SIG-M5 (cell line): ENCODE results near the gene GRIK5.

Source experiments
- DNase-seq: peaks from one replicate; lab custom pipeline; 2025; lab: John Stamatoyannopoulos, UW

GRIK5 gene

DNA sequence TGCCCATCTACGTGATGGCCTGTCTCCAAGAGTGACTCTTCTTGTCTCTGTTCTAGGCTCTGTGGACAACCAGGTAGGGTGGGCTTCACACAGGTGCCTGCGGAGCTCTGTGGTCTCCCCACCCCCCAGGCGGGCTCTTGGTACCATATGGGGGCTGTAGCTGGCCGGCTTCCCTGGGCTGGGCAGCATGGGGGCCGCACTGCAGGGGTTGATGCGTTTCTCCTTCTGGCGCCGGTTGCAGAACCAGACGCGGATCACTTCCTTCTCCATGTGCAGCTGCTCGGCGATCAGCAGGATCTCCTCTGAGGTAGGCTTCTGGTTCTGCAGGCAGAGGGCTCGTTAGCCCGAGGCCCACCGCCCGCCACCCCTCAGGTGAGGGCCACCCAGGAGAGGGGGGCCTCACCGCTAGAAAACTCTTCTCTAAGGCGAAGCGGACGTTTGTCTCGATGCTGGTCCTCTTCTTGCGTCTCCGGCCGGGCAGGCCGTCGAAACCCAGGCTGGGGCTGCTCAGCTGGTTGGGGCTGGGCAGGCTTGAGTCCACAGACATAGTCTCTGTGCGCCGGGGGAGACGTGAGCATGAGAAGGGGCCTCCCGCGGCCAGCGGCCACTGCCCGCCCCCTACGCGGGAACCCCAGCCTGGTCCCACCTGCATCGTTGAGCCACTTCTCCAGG lies 25.3 kb upstream of the GRIK5 start:
- no peak for DNase-seq

- no peak for DNase-seq
Measured at GRCh38 chr19:42093926-42094325, 23.9 kb upstream of the GRIK5 start.

DNA sequence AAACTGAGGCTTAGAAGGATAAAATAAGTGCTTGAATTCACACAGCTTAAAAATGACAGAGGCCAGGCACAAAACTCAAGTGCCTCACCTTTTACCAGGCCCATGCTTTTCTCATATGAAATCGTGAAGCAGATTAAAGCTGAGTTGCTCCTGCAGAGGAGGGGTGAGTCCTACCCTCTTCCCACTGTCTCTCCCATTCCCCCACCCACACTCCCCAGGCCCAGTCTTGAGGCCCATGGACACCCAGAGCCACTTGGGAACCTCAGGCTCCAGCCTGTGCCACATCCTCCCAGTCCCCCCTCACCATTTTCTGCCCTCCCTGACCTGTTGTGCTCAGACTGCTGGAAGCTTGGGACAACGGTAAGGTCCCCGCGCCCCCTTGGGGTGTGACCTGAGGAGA lies 23.5 kb upstream of the GRIK5 start:
- DNase-seq: no peak

DNA sequence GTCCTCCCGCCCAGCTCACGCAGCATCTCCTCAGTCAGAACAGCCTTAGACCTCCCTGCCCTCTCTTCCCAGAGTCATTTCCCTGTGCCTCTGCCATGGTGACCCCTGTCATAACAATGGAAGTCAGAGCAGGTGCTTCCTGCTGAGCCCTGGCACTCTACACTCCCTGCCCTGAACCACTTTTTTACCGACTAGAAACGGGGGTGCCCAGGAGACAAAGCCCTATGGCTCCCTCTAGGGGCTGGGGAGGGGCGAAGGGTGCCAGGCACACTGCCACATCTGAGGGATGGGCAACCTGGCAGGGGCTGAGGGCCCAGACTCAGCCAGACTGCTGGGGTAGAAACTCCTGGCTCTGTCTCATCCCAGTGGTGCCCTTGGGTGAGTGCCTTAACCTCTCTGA lies 22.3 kb upstream of the GRIK5 start:
- DNase-seq: no peak

GRCh38 chr19:42091742-42092141 lies 21.7 kb upstream of the GRIK5 start:
- no peak for DNase-seq

DNA sequence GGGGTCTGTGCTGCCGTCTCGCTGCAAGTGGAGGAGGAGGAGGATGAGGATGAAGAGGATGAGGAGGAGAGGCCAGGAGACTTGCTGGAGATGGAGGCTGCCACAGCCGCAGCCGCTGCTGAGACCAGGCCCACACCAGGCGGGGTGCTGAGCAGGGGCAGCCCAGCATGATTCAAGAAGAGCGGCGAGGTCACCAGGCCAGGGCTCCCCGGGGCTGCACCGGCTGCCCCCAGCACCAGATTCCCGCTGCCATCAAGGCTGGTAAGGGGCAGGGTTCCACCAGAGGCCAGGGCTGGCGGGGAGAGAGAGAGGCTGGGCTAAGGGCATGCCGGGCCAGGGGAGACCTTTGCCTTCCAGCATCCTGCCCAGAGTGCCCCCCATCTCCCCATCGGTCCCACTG lies 21.3 kb upstream of the GRIK5 start:
- DNase-seq: no peak

- no peak for DNase-seq
Measured at GRCh38 chr19:42090672-42091071, 20.7 kb upstream of the GRIK5 start.

DNA sequence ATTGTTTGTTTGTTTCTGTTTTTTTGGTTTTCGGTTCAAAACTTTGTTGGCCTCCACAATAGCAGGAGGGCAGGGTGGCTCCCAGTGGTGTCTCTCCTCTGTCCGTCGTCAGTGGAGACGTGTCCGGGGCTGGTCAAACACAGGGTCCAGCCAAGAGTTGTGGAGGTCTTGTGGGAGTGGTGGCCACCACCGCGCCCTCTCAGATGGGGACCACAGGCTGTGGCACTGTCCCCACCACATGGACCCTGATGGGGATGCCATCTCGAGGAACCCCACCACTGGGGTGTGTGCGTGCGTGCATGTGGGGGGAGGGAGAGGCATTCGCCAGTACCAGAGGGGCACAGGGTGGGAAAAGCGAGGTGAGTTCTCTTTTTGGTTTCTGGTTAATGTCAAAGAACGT lies 19.8 kb upstream of the GRIK5 start:
- no peak for DNase-seq

- no peak for DNase-seq
Measured at GRCh38 chr19:42089191-42089750, 19.3 kb upstream of the GRIK5 start.

DNA sequence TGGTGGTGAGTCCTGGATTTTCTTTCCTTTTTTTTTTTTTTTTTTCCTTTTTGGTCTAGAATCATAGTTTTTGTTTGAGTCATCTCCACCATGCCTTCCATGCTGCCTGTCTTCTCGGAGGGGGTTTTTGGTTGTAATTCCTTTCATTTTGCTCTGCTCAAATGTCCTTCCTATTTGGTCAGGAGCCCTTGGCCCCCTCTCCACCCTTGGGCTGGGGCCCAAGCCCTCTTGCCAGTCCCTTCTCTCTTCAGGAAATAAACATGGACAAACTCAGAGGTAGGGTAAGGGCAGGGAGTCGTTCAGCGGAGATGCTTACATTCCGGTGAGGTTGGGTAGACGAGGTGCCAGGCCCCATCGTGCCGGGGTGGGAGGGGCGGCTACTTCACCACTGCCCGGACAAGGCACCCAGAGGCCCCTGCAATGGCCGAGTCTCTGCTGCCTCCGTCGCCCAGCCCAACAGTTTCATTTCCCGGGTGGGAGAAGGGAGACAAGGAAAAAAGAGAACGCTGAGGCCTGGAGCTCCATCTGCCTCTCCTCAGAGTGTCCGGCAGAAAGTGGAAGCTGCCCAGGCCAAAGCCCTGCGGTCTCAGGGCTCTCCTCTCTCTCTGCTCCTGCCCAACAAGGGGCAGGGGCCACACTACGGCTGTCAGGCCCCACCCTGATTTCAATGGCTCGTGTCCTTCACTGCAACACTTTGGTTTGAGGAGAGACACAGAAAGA lies 18.6 kb upstream of the GRIK5 start:
- no peak for DNase-seq

DNA sequence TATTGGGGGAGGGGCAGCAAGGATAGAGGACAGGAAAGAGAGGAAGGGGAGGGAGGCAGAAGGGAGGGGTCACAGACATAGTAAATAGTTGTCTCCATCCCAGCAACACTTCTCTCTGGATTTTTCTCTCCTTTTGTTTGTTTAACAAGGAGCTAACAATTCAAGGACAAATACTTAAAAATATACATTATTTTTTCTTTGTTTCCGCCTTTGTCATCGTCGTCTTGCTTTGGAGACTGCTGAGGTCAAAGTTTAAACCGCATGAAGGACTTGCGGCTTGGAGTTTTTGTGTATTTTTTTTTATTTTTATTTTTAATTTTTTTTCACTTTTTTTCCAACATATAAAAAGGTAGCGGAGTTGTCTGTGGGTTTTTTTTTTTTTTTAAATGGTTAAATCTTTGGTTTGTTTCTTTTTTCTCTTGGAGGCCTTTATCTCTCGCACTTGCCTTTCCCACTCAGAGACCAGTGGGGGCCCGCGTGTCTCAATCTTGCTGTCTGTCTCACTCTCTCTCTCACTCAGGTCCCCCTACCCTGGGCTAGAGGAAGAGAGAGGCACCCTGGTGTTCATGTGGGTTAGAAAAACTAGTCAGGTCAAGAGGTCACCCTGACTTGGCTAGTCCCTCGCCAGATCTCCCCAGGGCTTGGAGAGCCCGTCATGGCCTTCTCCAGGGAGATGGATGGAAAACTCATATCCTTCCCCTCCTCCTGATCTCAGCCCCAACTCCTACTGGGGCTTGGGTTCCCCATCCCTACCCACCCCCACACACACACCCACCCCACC lies 17.0 kb upstream of the GRIK5 start:
- no peak for DNase-seq

- DNase-seq: no peak
Measured at GRCh38 chr19:42086188-42086736, 16.3 kb upstream of the GRIK5 start.

- no peak for DNase-seq
Measured at GRCh38 chr19:42083537-42083936, 13.5 kb upstream of the GRIK5 start.

DNA sequence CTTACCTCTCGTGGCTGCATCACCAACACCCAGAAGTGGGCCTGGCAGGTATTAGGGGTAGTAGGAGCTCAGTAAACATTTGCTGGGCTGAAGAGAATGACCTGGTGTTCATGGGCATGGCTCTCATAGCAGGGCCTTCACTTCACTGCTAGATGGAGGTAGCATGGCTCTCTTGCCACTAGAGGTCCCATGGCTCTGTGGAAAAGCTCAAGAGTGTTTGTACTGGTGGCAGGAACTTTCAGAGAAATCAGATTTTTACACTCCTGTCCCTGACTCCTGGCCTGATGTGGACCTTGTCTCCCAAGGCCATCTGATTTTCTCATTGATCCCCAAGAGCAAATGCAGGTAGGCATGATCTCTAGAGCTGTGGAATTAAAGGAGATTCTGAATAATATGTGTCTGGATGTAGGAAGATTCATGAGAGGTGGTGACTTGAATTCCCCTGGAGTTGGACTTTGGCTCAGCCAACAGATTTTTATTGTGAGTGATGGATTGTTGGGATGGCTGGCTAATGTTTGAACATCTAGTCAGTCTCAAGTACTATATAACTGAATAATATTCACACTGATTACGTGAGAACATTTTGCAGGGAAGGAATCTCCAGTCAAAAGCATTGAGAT lies 11.7 kb upstream of the GRIK5 start:
- no peak for DNase-seq

DNA sequence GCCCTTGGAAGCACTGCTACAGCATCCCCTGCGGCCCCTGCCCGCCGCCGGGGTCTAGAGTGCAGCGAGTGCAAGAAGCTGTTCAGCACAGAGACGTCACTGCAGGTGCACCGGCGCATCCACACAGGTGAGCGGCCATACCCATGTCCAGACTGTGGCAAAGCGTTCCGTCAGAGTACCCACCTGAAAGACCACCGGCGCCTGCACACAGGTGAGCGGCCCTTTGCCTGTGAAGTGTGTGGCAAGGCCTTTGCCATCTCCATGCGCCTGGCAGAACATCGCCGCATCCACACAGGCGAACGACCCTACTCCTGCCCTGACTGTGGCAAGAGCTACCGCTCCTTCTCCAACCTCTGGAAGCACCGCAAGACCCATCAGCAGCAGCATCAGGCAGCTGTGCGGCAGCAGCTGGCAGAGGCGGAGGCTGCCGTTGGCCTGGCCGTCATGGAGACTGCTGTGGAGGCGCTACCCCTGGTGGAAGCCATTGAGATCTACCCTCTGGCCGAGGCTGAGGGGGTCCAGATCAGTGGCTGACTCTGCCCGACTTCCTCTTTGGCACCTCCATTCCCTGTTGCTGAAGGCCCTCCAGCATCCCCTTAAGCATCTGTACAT lies 10.9 kb upstream of the GRIK5 start:
- DNase-seq: no peak

- no peak for DNase-seq
Measured at GRCh38 chr19:42079886-42080763, 10.1 kb upstream of the GRIK5 start.

- DNase-seq: no peak
Measured at GRCh38 chr19:42079276-42079669, 9.3 kb upstream of the GRIK5 start.

DNA sequence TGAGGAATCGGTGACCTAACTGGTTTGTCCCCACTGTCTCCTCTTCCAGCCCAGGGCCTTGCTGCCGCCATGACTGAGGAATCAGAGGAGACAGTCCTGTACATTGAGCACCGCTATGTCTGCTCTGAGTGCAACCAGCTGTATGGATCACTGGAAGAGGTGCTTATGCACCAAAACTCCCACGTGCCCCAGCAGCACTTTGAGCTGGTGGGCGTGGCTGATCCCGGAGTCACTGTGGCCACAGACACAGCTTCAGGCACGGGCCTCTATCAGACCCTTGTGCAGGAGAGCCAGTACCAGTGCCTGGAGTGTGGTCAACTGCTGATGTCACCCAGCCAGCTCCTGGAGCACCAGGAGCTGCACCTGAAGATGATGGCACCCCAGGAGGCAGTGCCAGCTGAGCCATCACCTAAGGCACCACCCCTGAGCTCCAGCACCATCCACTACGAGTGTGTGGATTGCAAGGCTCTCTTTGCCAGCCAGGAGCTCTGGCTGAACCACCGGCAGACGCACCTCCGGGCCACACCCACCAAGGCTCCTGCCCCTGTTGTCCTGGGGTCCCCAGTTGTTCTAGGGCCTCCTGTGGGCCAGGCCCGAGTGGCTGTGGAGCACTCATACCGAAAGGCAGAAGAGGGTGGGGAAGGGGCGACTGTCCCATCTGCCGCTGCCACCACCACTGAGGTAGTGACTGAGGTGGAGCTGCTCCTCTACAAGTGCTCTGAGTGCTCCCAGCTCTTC lies 8.7 kb upstream of the GRIK5 start:
- DNase-seq: no peak

DNA sequence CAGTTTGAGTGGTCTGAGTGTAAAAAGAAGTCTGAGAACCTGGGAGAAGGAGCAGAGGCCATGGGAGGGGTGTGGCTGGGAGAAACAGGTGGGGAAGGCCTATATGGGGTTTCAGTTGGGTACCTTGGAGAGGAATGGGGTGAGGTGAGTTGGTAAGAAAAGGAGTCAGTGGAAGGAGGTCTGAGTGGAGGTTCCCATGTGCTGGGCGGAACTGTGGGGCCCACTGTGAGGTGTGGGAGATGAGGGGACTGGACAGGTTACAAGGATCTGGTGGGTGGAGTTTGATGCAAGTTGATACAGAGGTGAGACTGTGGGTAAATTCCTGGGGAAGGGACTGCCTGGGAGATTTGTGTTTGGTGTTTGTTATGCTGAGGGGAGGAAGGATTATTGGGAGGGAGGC lies 8.1 kb upstream of the GRIK5 start:
- DNase-seq: no peak

- DNase-seq: no peak
Measured at GRCh38 chr19:42076380-42076944, 6.5 kb upstream of the GRIK5 start.
